ENCODE data around the gene TBC1D10B.
A peak's percentile ranks its signal among the peaks of the same experiment; 100 is the strongest.

Gene TBC1D10B

DNA sequence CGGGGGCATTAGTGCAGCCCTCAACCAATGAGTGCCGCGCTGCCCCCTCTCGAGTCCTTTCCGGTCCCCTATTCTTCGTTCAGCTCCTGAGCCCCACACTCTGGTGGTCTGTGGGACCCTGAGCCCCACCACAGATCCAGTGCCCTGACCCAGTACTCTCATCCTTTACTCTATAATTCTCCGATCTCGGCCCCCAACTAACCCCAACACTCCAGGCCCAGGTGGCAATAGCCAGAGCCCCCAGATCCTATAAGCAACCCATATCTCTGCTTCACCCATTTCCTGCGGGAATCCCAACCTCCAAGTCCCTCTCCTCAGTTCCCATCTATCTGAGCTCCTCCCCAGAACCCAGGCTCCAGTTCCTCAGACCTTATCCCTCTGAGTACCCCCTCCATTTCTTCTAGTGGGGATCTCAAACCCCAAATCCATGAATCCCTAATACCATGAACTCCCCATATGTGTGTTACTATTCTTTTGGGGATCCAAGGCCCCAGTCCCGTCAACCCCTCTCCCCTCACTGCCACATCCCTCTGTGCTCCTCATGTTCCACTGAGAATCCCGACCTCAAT is 1.0 kb upstream of the TBC1D10B start:
- H3K36me3 ChIP-seq (ENCODE audit: control insufficient read depth, insufficient read depth, low read length), result peaks cover 5% of the 10 kb centered on the region
- 33 to 35% methylated on average over 10 to 11 of the region's 11 CpGs for WGBS, 2 experiments (ENCODE audit: insufficient coverage in 2 of 2)
- peak overlapping the region; percentile 91 for H3K27ac ChIP-seq (ENCODE audit: low read depth, low read length, severe bottlenecking)
- H3K4me3 ChIP-seq (ENCODE audit: extremely low read depth, insufficient read depth, low read length, poor library complexity, severe bottlenecking), result peak overlapping the region; percentile 35
- H3K9me3 ChIP-seq (ENCODE audit: control insufficient read depth, low read length), result no peaks in the 10 kb centered on the region
- peaks cover 16% of the 10 kb centered on the region for H3K4me1 ChIP-seq (ENCODE audit: control insufficient read depth, insufficient read depth, low read length, poor library complexity, severe bottlenecking)

DNA sequence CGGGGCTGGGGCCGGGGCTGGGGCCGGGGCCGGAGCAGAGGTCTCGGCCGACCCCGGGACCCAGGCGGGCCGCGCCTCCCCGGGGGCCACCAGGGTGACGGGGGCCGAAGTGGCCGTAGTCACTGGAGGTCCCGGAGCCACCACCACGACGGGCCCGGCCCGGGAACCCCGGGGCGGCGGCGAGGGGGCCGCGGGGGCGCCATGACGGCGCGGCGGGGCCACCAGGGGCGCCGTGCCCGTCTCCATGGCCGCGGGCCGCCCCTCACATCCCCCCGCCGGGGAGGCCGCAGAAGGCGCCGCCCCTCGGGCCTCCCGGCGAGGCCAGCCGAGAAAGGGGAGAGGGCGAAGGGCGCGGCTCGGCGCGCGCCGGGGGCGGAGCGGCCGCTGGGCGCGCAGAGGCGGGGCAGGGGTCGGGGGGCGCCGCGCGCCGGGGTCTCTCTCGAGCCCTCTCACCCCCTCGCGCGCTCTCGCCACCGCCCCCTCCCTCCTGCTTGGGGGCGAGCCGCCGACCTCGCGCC is 297 bp downstream of the TBC1D10B start:
- Histone ChIP-seq H3K9me3 (ENCODE audit: control insufficient read depth, low read length) (no peaks in the 10 kb centered on the region), H3K36me3 (ENCODE audit: control insufficient read depth, insufficient read depth, low read length) (peaks cover 16% of the 10 kb centered on the region), H3K4me1 (ENCODE audit: control insufficient read depth, insufficient read depth, low read length, poor library complexity, severe bottlenecking) (peaks cover 9% of the 10 kb centered on the region), H3K4me3 (ENCODE audit: extremely low read depth, insufficient read depth, low read length, poor library complexity, severe bottlenecking) (peak overlapping the region; percentile 80), H3K27ac (ENCODE audit: low read depth, low read length, severe bottlenecking) (peak overlapping the region; percentile 53)
- 0 to 1% methylated on average over 20 to 33 of the region's 76 CpGs for WGBS, 2 experiments (ENCODE audit: insufficient coverage in 2 of 2)

DNA sequence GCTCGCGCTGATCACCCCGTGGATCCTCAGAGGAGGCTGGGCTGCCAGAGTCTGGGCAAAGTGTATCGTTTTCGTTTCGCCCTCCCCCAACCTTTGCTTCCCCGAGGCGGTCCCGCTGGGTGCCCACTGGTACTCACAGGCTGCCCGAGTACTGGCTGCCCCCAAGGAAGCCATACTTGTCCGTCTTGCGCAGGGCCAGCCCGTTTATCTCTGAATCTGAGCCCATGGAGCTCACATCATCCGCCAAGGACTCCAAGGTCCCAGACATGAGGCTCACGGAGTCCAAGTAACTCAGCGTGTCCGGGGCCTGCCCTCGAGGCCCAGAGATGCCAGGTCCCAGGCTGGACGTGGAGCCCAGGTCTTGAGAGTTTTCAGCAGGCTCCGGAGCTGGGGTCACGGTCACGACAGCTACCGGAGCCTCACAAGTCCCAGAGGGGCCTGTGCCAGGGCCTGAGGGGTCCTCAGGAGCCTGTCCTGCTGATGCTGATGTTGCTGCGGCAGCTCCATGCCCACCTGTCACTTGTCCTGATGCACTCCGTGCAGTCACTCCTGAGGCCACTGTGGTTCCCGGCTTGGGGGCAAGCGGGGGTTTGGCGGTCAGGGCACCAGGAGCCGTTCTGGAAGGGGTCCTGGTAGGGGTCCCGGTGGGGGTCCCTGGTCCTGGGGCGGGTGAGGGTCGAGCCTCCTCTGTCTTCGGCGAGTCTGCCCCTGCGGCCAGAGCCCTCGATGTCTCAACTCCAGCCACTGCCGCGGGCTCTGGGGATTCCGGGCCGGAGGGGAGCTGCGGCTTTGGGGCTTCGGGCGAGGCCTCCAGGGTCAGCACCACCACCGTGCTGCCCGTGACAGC is 980 bp downstream of the TBC1D10B start:
- H3K4me1 ChIP-seq (ENCODE audit: control insufficient read depth, insufficient read depth, low read length, poor library complexity, severe bottlenecking), result peaks cover 9% of the 10 kb centered on the region
- H3K4me3 ChIP-seq (ENCODE audit: extremely low read depth, insufficient read depth, low read length, poor library complexity, severe bottlenecking), result peak overlapping the region; percentile 80
- WGBS, 2 experiments (ENCODE audit: insufficient coverage in 2 of 2), result 15 to 17% methylated on average over 32 to 36 of the region's 45 CpGs
- peak overlapping the region; percentile 53 for H3K27ac ChIP-seq (ENCODE audit: low read depth, low read length, severe bottlenecking)
- peaks cover 23% of the 10 kb centered on the region for H3K36me3 ChIP-seq (ENCODE audit: control insufficient read depth, insufficient read depth, low read length)
- H3K9me3 ChIP-seq (ENCODE audit: control insufficient read depth, low read length), result no peaks in the 10 kb centered on the region

DNA sequence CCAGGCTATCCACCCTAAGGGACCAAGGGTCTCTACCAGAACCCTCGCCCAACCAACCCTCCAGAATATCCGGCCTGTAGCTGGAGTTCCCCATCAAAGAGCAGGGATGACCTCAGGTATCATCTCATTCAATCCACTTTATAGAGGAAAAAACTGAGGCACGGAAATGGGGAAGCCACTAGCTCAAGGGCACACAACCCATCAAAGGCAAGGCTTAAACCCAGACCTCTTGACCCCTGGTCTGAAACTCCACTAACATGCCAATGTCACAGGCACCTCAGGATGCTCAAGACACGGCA is 1.6 kb downstream of the TBC1D10B start:
- Histone ChIP-seq H3K4me3 (ENCODE audit: extremely low read depth, insufficient read depth, low read length, poor library complexity, severe bottlenecking) (peak overlapping the region; percentile 80), H3K9me3 (ENCODE audit: control insufficient read depth, low read length) (no peaks in the 10 kb centered on the region), H3K4me1 (ENCODE audit: control insufficient read depth, insufficient read depth, low read length, poor library complexity, severe bottlenecking) (peaks cover 9% of the 10 kb centered on the region), H3K36me3 (ENCODE audit: control insufficient read depth, insufficient read depth, low read length) (peaks cover 28% of the 10 kb centered on the region), H3K27ac (ENCODE audit: low read depth, low read length, severe bottlenecking) (no peak overlapping the region)
- 23 to 40% methylated on average over 2 to 4 of the region's 4 CpGs for WGBS, 2 experiments (ENCODE audit: insufficient coverage in 2 of 2)

GRCh38 chr16:30368122-30368791 is 2.0 kb downstream of the TBC1D10B start:
- 43 to 67% methylated on average over 2 to 5 of the region's 8 CpGs for WGBS, 2 experiments (ENCODE audit: insufficient coverage in 2 of 2)
- Histone ChIP-seq H3K4me1 (ENCODE audit: control insufficient read depth, insufficient read depth, low read length, poor library complexity, severe bottlenecking) (peaks cover 9% of the 10 kb centered on the region), H3K9me3 (ENCODE audit: control insufficient read depth, low read length) (no peaks in the 10 kb centered on the region), H3K36me3 (ENCODE audit: control insufficient read depth, insufficient read depth, low read length) (peaks cover 32% of the 10 kb centered on the region), H3K27ac (ENCODE audit: low read depth, low read length, severe bottlenecking) (no peak overlapping the region), H3K4me3 (ENCODE audit: extremely low read depth, insufficient read depth, low read length, poor library complexity, severe bottlenecking) (peak overlapping the region; percentile 80)

DNA sequence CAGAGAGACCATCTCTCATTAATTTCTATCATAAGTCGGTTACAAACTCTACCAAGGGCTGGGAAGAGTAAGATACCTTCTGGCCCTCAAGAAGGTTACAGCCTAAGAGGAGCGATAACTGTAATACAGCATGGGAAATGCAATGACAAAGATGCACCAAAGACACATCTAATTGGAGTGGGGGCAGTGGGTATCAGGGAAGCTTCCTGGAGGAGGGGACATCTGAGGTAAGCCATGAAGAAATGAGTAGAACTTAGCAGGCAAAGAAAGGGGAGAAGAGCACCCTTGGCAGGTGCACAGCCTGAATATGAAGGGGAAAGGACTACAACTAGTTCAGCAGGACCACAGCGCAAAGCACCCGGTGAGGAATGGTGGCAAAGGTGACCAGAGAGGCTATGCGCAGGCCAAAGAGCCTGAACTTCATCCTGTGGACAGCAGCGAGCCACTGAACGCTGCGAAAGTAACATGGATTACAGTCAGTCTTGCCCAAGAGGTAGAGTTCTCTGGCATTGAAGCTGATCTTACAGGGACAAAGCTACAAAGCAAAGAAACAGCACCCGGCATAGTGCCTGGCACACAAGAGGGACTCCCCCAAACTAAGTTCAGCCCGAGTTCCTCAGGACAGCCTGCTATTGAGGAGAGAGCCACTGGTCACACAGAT is 2.8 kb downstream of the TBC1D10B start:
- H3K4me1 ChIP-seq (ENCODE audit: control insufficient read depth, insufficient read depth, low read length, poor library complexity, severe bottlenecking), result peaks cover 9% of the 10 kb centered on the region
- H3K36me3 ChIP-seq (ENCODE audit: control insufficient read depth, insufficient read depth, low read length), result peaks cover 40% of the 10 kb centered on the region
- H3K27ac ChIP-seq (ENCODE audit: low read depth, low read length, severe bottlenecking), result no peak overlapping the region
- H3K4me3 ChIP-seq (ENCODE audit: extremely low read depth, insufficient read depth, low read length, poor library complexity, severe bottlenecking), result peak overlapping the region; percentile 80
- no peaks in the 10 kb centered on the region for H3K9me3 ChIP-seq (ENCODE audit: control insufficient read depth, low read length)
- WGBS, 2 experiments (ENCODE audit: insufficient coverage in 2 of 2), result 95% methylated on average over 9 of the region's 10 CpGs

GRCh38 chr16:30366511-30366910 is 3.8 kb downstream of the TBC1D10B start:
- WGBS, 2 experiments (ENCODE audit: insufficient coverage in 2 of 2), result 81 to 85% methylated on average over 3 to 4 of the region's 4 CpGs
- Histone ChIP-seq H3K9me3 (ENCODE audit: control insufficient read depth, low read length) (no peaks in the 10 kb centered on the region), H3K4me3 (ENCODE audit: extremely low read depth, insufficient read depth, low read length, poor library complexity, severe bottlenecking) (no peak overlapping the region), H3K36me3 (ENCODE audit: control insufficient read depth, insufficient read depth, low read length) (peaks cover 44% of the 10 kb centered on the region), H3K4me1 (ENCODE audit: control insufficient read depth, insufficient read depth, low read length, poor library complexity, severe bottlenecking) (peaks cover 9% of the 10 kb centered on the region), H3K27ac (ENCODE audit: low read depth, low read length, severe bottlenecking) (no peak overlapping the region)

- Histone ChIP-seq H3K36me3 (ENCODE audit: control insufficient read depth, insufficient read depth, low read length) (peaks cover 51% of the 10 kb centered on the region), H3K4me1 (ENCODE audit: control insufficient read depth, insufficient read depth, low read length, poor library complexity, severe bottlenecking) (peaks cover 6% of the 10 kb centered on the region), H3K4me3 (ENCODE audit: extremely low read depth, insufficient read depth, low read length, poor library complexity, severe bottlenecking) (no peak overlapping the region), H3K27ac (ENCODE audit: low read depth, low read length, severe bottlenecking) (no peak overlapping the region), H3K9me3 (ENCODE audit: control insufficient read depth, low read length) (no peaks in the 10 kb centered on the region)
- WGBS, 2 experiments (ENCODE audit: insufficient coverage in 2 of 2), result 95 to 97% methylated on average over 9 to 10 of the region's 10 CpGs
Measured at GRCh38 chr16:30365200-30365599, 5.1 kb downstream of the TBC1D10B start.

- H3K4me3 ChIP-seq (ENCODE audit: extremely low read depth, insufficient read depth, low read length, poor library complexity, severe bottlenecking), result no peak overlapping the region
- peaks cover 6% of the 10 kb centered on the region for H3K4me1 ChIP-seq (ENCODE audit: control insufficient read depth, insufficient read depth, low read length, poor library complexity, severe bottlenecking)
- H3K9me3 ChIP-seq (ENCODE audit: control insufficient read depth, low read length), result no peaks in the 10 kb centered on the region
- 96 to 98% methylated on average over 5 to 6 of the region's 7 CpGs for WGBS, 2 experiments (ENCODE audit: insufficient coverage in 2 of 2)
- peaks cover 78% of the 10 kb centered on the region for H3K36me3 ChIP-seq (ENCODE audit: control insufficient read depth, insufficient read depth, low read length)
- H3K27ac ChIP-seq (ENCODE audit: low read depth, low read length, severe bottlenecking), result no peak overlapping the region
Measured at GRCh38 chr16:30361180-30361579, 9.1 kb downstream of the TBC1D10B start.

- Histone ChIP-seq H3K9me3 (ENCODE audit: control insufficient read depth, low read length) (no peaks in the 10 kb centered on the region), H3K4me1 (ENCODE audit: control insufficient read depth, insufficient read depth, low read length, poor library complexity, severe bottlenecking) (peaks cover 13% of the 10 kb centered on the region), H3K4me3 (ENCODE audit: extremely low read depth, insufficient read depth, low read length, poor library complexity, severe bottlenecking) (no peak overlapping the region), H3K36me3 (ENCODE audit: control insufficient read depth, insufficient read depth, low read length) (peaks cover 65% of the 10 kb centered on the region), H3K27ac (ENCODE audit: low read depth, low read length, severe bottlenecking) (no peak overlapping the region)
- 86 to 92% methylated on average over 6 of the region's 6 CpGs for WGBS, 2 experiments (ENCODE audit: insufficient coverage in 2 of 2)
Measured at GRCh38 chr16:30359871-30360170, 10.5 kb downstream of the TBC1D10B start.
